HuH-7.5 (cell line): ENCODE results near the gene RNF214.
A peak's percentile ranks its signal among the peaks of the same experiment; 100 is the strongest.
"Not testable (repeated sequence)": the region's sequence is repeated elsewhere in the genome, so short reads cannot be mapped to it uniquely, and the experiment has no call there.

ENCODE experiments used
- DNase-seq: peaks from one replicate; pipeline ENCODE4 v3.0.0; 2011; ENCODE audit warnings: low spot score

The RNF214 gene

GRCh38 chr11:117315285-117316196 lies 83.1 kb downstream of the RNF214 start:
- no peak for DNase-seq

GRCh38 chr11:117316197-117316961 lies 83.9 kb downstream of the RNF214 start, which contains the start of gene BACE1:
TSS of gene BACE1 (minus strand) at chr11:117316256. CDS start at chr11:117315795, 461 bp downstream.
- DNase-seq = peak; percentile 82

- DNase-seq = no peak
Observed at GRCh38 chr11:117318738-117319137, 86.3 kb downstream of the RNF214 start.

- no peak for DNase-seq
Observed at GRCh38 chr11:117319214-117319840, 86.9 kb downstream of the RNF214 start.

GRCh38 chr11:117327255-117327566 lies 94.7 kb downstream of the RNF214 start:
- not testable (repeated sequence) for DNase-seq

- peak; percentile 91 for DNase-seq
Observed at GRCh38 chr11:117327567-117328374, 95.3 kb downstream of the RNF214 start, which contains the start of gene CEP164. TSS of gene CEP164 (plus strand) at chr11:117327854. CDS start at chr11:117338587, 10,733 bp downstream.

- no peak for DNase-seq
Observed at GRCh38 chr11:117328375-117329010, 96.0 kb downstream of the RNF214 start.

GRCh38 chr11:117332843-117333242 lies 100.4 kb downstream of the RNF214 start:
- DNase-seq = no peak

GRCh38 chr11:117333917-117334316 lies 101.4 kb downstream of the RNF214 start:
- DNase-seq = no peak

- no peak for DNase-seq
Observed at GRCh38 chr11:117334896-117335295, 102.4 kb downstream of the RNF214 start.

- DNase-seq = no peak
Observed at GRCh38 chr11:117335399-117335798, 102.9 kb downstream of the RNF214 start.
